ENCODE data around the gene NAPB. TPM values are rescaled to one million over a fixed set of nuclear protein-coding genes. Genes with fewer than 3 reads are reported as not detected.

The NAPB gene
- total and polyA plus RNA-seq, 7 donors: 1.8 to 12.3 (median 3.0) TPM

- ATAC-seq (no peak), DNase-seq (no peak)
- peaks cover 11 to 97% of the 10 kb centered on the region in 2 donors for H3K36me3 ChIP-seq (ENCODE audit: insufficient read depth in 1 of 2, low read depth in 1 of 2)
- 82 to 90% (median 89%) methylated on average over 5 of the region's 5 CpGs for WGBS, 3 donors
- H3K9me3 ChIP-seq: no peaks in the 10 kb centered on the region
- no peak overlapping the region for H3K4me3 ChIP-seq
- no peak overlapping the region for H3K27ac ChIP-seq
- no peaks in the 10 kb centered on the region for H3K27me3 ChIP-seq (ENCODE audit: insufficient read depth in 3 of 3, low read length in 2 of 3)
- no peak for TF ChIP-seq CTCF (IDR thresholded peaks at IDR 0.05)
- intact Hi-C loops (cut with DNase I): loop anchor here in 1 of 2 donors (5.0 kb wide), 1 partner anchor 33 kb away; no protein-coding TSS in a partner anchor
- peaks cover 13% of the 10 kb centered on the region for H3K4me1 ChIP-seq
Observed at GRCh38 chr20:23374441-23374840, 46.8 kb downstream of the NAPB start.

DNA sequence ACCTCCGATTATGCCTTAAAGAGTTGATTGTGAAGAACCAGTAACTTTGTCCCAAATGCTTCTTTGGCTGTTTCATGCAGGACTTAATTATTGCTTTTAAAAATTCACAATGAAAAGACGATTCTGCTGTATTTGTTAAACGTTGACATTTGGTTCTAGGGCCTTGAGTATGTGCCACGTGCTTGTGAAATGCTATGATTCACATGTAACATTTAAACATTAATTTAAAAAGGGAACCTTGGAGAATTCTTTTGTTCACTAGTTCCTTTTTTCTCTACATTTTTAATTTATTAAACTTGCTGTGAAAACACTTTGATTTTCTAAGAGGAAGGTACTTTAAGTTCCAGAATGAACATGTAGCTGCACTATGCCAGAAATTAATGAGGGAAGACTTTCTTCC, 49.8 kb downstream of the NAPB start:
- no peak for TF ChIP-seq CTCF (IDR thresholded peaks at IDR 0.05)
- H3K27ac ChIP-seq: peak overlapping the region; percentile 80

GRCh38 chr20:23370873-23371272, 50.4 kb downstream of the NAPB start:
- Histone ChIP-seq H3K4me3 (no peak overlapping the region), H3K27ac (peak overlapping the region; percentile 80), H3K4me1 (peaks cover 41% of the 10 kb centered on the region), H3K9me3 (no peaks in the 10 kb centered on the region), H3K27me3 (ENCODE audit: insufficient read depth in 3 of 3, low read length in 2 of 3) (no peaks in the 10 kb centered on the region), H3K36me3 (ENCODE audit: insufficient read depth in 1 of 2, low read depth in 1 of 2) (peaks cover 9 to 83% of the 10 kb centered on the region in 2 donors)
- no peak for TF ChIP-seq CTCF (IDR thresholded peaks at IDR 0.05)
- WGBS, 3 donors: 47 to 70% (median 55%) methylated on average over 3 of the region's 3 CpGs
- intact Hi-C loops (cut with DNase I): loop anchor here in 1 of 2 donors (5.0 kb wide), 1 partner anchor 36 kb away; no protein-coding TSS in a partner anchor
- peak in 3 of 4 donors; percentile 51 to 68 (median 64) for ATAC-seq
- no peak for DNase-seq

More for the DNA sequence above, 49.8 kb downstream of the NAPB start:
- 73 to 89% (median 74%) methylated on average over 4 of the region's 4 CpGs for WGBS, 3 donors
- ATAC-seq (peak in 1 of 4 donors; percentile 30), DNase-seq (no peak)
- H3K4me1 ChIP-seq: peaks cover 35% of the 10 kb centered on the region
- H3K27me3 ChIP-seq (ENCODE audit: insufficient read depth in 3 of 3, low read length in 2 of 3): no peaks in the 10 kb centered on the region
- H3K9me3 ChIP-seq: no peaks in the 10 kb centered on the region
- H3K4me3 ChIP-seq: no peak overlapping the region
- intact Hi-C loops (cut with DNase I): loop anchor here in 1 of 2 donors (5.0 kb wide), 1 partner anchor 36 kb away; no protein-coding TSS in a partner anchor
- H3K36me3 ChIP-seq (ENCODE audit: insufficient read depth in 1 of 2, low read depth in 1 of 2): peaks cover 9 to 86% of the 10 kb centered on the region in 2 donors

- Histone ChIP-seq H3K27ac (peak overlapping the region; percentile 80), H3K9me3 (no peaks in the 10 kb centered on the region), H3K4me1 (peaks cover 45% of the 10 kb centered on the region), H3K36me3 (ENCODE audit: insufficient read depth in 1 of 2, low read depth in 1 of 2) (peaks cover 9 to 83% of the 10 kb centered on the region in 2 donors), H3K4me3 (no peak overlapping the region), H3K27me3 (ENCODE audit: insufficient read depth in 3 of 3, low read length in 2 of 3) (no peaks in the 10 kb centered on the region)
- DNase-seq (no peak), ATAC-seq (no peak)
- intact Hi-C loops (cut with DNase I): loop anchor here in 1 of 2 donors (5.0 kb wide), 1 partner anchor 37 kb away; no protein-coding TSS in a partner anchor
- TF ChIP-seq CTCF (IDR thresholded peaks at IDR 0.05): no peak
- WGBS, 3 donors: 82 to 92% (median 87%) methylated on average over 5 of the region's 5 CpGs
Observed at GRCh38 chr20:23370274-23370673, 51.0 kb downstream of the NAPB start.

Data from psoas muscle (tissue), 8 donors.